Adipocyte (in vitro differentiated cells): ENCODE results near the gene PRMT5.
"Not testable (repeated sequence)": the region's sequence is repeated elsewhere in the genome, so short reads cannot be mapped to it uniquely, and the experiment has no call there.

Experiments
- DNase-seq: peaks from one replicate; pipeline ENCODE4 v3.0.0-alpha.2; 2015; ENCODE audit warnings: low read depth
- H3K27me3 ChIP-seq: replicated peaks from 2 replicates; pipeline ENCODE4 v1.7.0; 2013; ENCODE audit warnings: mild to moderate bottlenecking, low read length, moderate library complexity; ENCODE audit not compliant: control insufficient read depth, insufficient read depth
- H3K36me3 ChIP-seq: 2 replicates; pipeline ENCODE4 v1.7.0; 2013; ENCODE audit warnings: low read length, mild to moderate bottlenecking, moderate library complexity; ENCODE audit not compliant: control insufficient read depth, insufficient read depth, severe bottlenecking
- H3K4me1 ChIP-seq: 2 replicates; pipeline ENCODE4 v1.7.0; 2013; ENCODE audit warnings: mild to moderate bottlenecking, low read length, moderate library complexity; ENCODE audit not compliant: control insufficient read depth, insufficient read depth
- H3K4me3 ChIP-seq: 2 replicates; pipeline ENCODE4 v1.7.0; 2013; ENCODE audit warnings: mild to moderate bottlenecking, low read length, moderate library complexity
- H3K9ac ChIP-seq: 2 replicates; pipeline ENCODE4 v1.7.0; 2013; ENCODE audit warnings: mild to moderate bottlenecking, low read length, moderate library complexity
- H3K9me3 ChIP-seq: 2 replicates; pipeline ENCODE4 v1.7.0; 2013; ENCODE audit warnings: mild to moderate bottlenecking, low read length, moderate library complexity; ENCODE audit not compliant: control insufficient read depth

Gene PRMT5

DNA sequence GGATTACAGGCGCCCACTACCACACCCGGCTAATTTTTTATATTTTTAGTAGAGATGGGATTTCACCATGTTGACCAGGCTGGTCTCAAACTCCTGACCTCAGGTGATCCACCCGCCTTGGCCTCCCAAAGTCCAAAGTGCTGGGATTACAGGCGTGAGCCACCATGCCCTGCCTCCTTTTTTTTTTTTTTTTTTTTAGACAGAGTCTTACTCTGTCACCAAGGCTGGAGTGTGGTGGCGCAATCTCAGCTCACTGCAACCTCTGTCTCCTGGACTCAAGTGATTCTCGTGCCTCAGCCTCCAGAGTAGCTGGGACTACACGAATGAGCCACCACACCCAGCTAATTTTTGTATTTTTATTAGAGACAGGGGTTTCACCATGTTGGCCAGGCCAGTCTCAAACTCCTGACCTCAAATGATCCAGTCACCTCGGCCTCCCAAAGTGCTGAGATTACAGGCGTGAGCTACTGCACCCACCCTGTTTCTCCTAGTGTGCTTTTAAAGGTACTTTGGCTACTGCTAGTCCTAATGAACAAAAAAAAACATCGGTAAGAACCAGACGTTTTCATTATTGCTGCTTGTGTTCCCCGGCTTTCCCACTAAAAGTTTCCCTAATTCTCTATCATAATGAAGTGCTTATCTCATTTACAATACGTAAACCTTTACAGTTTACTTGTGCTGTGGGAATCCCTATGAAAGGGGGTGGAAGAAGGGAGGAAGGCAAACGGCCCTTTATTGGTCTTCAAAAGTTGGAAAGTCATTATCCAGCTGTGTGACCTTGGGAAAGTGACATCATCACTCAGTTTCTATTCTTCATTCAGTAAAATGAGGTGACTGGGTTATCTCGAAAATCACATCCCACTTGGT, 37.0 kb upstream of the PRMT5 start:
- H3K4me1 ChIP-seq, H3K9ac ChIP-seq, DNase-seq, H3K36me3 ChIP-seq, H3K4me3 ChIP-seq, H3K27me3 ChIP-seq, H3K9me3 ChIP-seq: not testable (repeated sequence)

DNA sequence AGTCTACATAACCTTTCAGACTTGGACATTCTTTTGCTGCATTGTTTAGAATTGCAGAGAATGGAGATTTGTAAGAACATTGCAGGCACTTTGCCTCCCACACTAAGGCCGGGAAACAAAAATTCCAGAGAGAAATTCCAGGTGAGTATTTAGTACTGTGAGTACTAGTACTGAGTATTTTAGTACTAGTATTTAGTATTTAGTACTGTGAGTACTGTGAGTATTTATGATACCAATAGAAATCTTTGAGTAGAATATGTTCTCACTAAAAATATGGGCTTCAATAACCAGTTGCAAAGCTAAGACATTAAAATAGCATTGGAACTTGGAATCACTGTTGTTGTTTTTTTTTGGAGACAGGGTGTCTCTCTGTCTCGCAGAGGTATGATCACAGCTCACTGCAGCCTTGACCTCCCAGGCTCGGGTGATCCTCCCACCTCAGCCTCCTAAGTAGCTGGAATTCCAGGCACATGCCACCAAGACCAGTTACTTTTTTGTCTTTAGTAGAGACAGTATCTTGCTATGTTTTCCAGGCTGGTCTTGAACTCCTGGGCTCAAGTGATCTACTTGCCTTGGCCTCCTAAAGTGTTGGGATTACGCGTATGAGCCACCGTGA, 33.0 kb upstream of the PRMT5 start:
- DNase-seq = no peak
- no peaks in the 10 kb centered on the region for H3K4me1 ChIP-seq
- H3K27me3 ChIP-seq = no peaks in the 10 kb centered on the region
- no peak overlapping the region for H3K4me3 ChIP-seq
- no peak overlapping the region for H3K9ac ChIP-seq
- no peaks in the 10 kb centered on the region for H3K9me3 ChIP-seq
- H3K36me3 ChIP-seq = no peaks in the 10 kb centered on the region

- peak; percentile 26 for DNase-seq
- Histone ChIP-seq H3K4me3 (peak overlapping the region; percentile 87), H3K4me1 (peaks cover 10% of the 10 kb centered on the region), H3K9ac (peak overlapping the region; percentile 87), H3K9me3 (no peaks in the 10 kb centered on the region), H3K27me3 (no peaks in the 10 kb centered on the region), H3K36me3 (peaks cover 4% of the 10 kb centered on the region)
Measured at GRCh38 chr14:22955702-22956569, 26.8 kb upstream of the PRMT5 start.

- Histone ChIP-seq H3K4me1 (peaks cover 10% of the 10 kb centered on the region), H3K36me3 (peaks cover 4% of the 10 kb centered on the region), H3K4me3 (no peak overlapping the region), H3K9me3 (no peaks in the 10 kb centered on the region), H3K27me3 (no peaks in the 10 kb centered on the region), H3K9ac (no peak overlapping the region)
- DNase-seq = no peak
Measured at GRCh38 chr14:22952418-22952817, 23.2 kb upstream of the PRMT5 start.

- not testable (repeated sequence) for H3K27me3 ChIP-seq, DNase-seq, H3K4me3 ChIP-seq, H3K9me3 ChIP-seq, H3K36me3 ChIP-seq, H3K9ac ChIP-seq, H3K4me1 ChIP-seq
Measured at GRCh38 chr14:22951795-22952194, 22.6 kb upstream of the PRMT5 start.

GRCh38 chr14:22945642-22946041, 16.5 kb upstream of the PRMT5 start:
- Histone ChIP-seq H3K4me3 (no peak overlapping the region), H3K4me1 (no peaks in the 10 kb centered on the region), H3K9me3 (no peaks in the 10 kb centered on the region), H3K27me3 (no peaks in the 10 kb centered on the region), H3K36me3 (peaks cover 5% of the 10 kb centered on the region), H3K9ac (no peak overlapping the region)
- DNase-seq = no peak

GRCh38 chr14:22939684-22940083, 10.5 kb upstream of the PRMT5 start:
- DNase-seq = peak; percentile 28
- Histone ChIP-seq H3K4me1 (no peaks in the 10 kb centered on the region), H3K9ac (no peak overlapping the region), H3K9me3 (no peaks in the 10 kb centered on the region), H3K27me3 (no peaks in the 10 kb centered on the region), H3K4me3 (no peak overlapping the region), H3K36me3 (no peaks in the 10 kb centered on the region)

DNA sequence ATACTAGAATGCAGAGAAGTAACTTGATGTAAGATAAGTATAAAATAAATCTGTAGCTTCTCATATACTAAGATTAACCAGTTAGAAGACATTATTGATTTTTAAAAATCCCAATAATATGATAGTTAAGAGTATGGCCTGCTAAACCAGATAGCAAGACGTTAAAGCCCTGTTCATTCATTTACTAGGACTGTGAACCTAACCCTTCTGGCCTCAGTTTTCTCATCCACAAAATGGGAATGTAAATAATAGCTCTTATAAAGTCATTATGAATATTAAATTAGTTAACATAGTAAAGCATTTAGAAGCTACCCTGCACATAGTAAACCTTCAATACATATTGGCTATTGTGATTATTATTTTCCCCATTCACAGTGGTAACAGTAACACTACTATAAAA, 6.0 kb upstream of the PRMT5 start:
- Histone ChIP-seq H3K4me3 (no peak overlapping the region), H3K9me3 (no peaks in the 10 kb centered on the region), H3K36me3 (no peaks in the 10 kb centered on the region), H3K4me1 (peaks cover under 1% of the 10 kb centered on the region), H3K27me3 (no peaks in the 10 kb centered on the region), H3K9ac (no peak overlapping the region)
- DNase-seq = no peak

- Histone ChIP-seq H3K36me3 (no peaks in the 10 kb centered on the region), H3K4me3 (no peak overlapping the region), H3K9ac (no peak overlapping the region), H3K9me3 (no peaks in the 10 kb centered on the region), H3K4me1 (peaks cover 14% of the 10 kb centered on the region), H3K27me3 (no peaks in the 10 kb centered on the region)
- DNase-seq = no peak
Measured at GRCh38 chr14:22932146-22932545, 3.0 kb upstream of the PRMT5 start.

DNA sequence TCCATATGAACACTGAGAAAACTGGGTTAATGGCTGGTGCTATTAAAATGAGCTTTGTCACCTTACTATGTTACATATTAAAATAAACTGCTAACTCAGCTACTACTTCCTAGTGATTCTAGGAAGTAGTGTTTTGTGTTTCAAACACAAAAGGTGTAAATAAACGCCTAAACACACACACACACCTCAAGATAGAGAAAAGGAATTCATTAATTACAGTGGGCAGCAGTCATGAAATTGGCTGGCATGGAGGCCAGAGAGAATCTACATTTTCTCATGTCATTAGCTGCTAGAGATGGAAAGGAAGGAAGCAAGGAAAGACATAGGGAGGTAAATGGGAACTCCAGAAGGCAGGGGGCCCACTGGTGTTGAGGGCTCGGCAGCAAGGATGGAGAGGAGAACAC, 787 bp upstream of the PRMT5 start:
- H3K27me3 ChIP-seq = no peaks in the 10 kb centered on the region
- peaks cover 14% of the 10 kb centered on the region for H3K4me1 ChIP-seq
- peak overlapping the region; percentile 79 for H3K9ac ChIP-seq
- peaks cover 16% of the 10 kb centered on the region for H3K36me3 ChIP-seq
- DNase-seq = no peak
- H3K9me3 ChIP-seq = no peaks in the 10 kb centered on the region
- peak overlapping the region; percentile 80 for H3K4me3 ChIP-seq
